Suppressor macrophage treated with lipopolysaccharide for 1 hour (primary cell): ENCODE results near the gene NSD2.
A peak's percentile ranks its signal among the peaks of the same experiment; 100 is the strongest.
"Not testable (repeated sequence)": the region's sequence is repeated elsewhere in the genome, so short reads cannot be mapped to it uniquely, and the experiment has no call there.

Experiments
- DNase-seq, 3 donors: peaks; one replicate each; pipeline ENCODE4 v3.0.0-alpha.2; 2020 to 2022

Gene NSD2

DNA sequence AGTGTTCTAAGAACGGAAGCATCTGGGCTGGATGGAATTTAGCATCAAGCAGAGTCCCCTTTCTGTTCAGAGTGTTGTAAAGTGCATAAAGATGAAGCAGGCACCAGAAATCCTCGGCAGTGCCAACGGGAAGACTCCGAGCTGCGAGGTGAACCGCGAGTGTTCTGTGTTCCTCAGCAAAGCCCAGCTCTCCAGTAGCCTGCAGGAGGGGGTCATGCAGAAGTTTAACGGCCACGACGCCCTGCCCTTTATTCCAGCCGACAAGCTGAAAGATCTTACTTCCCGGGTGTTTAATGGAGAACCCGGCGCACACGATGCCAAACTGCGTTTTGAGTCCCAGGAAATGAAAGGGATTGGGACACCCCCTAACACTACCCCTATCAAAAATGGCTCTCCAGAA lies 29.4 kb downstream of the NSD2 start:
- DNase-seq, result no peak

DNA sequence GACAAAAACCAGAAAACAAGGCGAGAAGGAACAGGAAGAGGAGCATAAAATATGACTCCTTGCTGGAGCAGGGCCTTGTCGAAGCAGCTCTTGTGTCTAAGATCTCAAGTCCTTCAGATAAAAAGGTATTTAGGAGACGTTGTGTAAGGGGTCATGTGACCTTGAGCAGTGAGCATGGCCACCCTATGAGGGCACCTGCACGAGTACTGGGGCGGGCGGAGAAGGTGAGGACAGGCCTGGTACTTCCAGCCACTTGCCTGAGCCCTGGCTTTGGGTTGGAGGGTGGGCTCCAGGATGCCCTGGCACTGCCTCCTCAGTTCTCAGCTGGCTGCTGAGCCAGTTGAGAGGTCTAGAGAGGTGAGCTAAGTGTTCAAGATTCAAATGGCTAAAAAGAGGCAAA lies 29.9 kb downstream of the NSD2 start:
- no peak for DNase-seq

DNA sequence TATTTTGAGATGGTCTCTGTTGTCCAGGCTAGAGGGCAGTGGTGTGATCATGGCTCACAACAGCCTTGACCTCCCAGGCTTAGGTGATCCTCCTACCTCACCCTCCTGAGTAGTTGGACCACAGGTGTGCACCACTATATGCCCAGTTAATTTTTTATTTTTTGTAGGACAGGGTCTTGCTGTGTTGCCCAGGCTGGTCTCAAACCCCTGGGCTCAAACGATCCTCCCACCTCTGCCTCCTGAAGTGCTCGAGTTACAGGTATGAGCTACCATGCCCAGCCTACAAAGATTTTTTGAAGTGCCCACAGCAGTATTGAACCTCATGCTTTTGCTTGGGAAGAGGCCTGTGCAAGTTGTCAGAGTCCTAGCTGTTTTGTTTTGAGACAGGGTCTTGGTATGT lies 31.1 kb downstream of the NSD2 start:
- DNase-seq, result no peak

DNA sequence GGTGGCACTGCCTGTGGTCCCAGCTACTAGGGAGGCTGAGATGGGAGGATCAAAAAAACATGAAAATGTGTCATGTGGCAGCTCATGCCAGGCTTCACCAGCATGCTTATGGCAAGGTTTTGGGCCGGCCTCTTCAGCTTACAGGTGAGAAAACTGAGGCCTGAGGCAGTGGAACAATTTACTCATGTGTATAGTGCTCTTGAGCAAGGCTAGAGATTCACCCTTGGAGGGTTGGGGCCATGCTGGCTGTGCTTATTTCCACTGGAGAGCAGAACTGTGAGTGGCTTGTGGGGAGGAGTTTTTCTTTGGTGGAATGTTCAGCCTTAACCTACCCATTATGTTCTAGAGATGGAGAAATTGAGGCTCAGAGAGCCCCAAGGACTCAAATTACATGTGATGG lies 31.8 kb downstream of the NSD2 start:
- DNase-seq, result no peak

DNA sequence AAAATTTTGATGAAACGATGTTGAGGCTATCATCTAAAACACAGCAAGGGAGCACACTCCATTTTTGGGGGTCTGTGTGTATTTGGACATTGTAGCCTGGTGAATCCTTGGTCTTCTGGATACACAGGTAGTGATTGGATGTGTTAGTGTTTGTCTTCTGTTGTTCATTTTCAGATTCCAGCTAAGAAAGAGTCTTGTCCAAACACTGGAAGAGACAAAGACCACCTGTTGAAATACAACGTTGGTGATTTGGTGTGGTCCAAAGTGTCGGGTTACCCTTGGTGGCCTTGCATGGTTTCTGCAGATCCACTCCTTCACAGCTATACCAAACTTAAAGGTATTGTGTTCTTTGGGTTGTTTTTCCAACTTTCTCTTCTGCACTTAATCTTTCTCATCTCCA lies 32.8 kb downstream of the NSD2 start:
- no peak for DNase-seq

- DNase-seq, result no peak
Measured at GRCh38 chr4:1907848-1908525, 36.8 kb downstream of the NSD2 start.

DNA sequence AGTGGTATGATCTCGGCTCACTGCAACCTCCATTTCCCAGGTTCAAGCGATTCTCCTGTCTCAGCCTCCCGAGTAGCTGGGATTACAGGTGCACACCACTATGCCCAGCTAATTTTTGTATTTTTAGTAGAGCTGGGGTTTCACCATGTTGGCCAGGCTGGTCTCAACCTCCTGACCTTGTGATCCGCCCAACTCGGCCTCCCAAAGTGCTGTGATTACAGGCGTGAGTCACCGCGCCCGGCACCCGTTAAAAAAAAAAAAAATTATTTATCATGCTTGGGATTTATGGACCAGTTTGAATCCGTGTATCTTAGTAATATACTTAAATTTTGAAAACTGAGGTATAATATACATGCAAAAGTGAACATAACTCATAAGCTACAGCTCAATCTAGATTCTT lies 38.5 kb downstream of the NSD2 start:
- DNase-seq, result not testable (repeated sequence)

DNA sequence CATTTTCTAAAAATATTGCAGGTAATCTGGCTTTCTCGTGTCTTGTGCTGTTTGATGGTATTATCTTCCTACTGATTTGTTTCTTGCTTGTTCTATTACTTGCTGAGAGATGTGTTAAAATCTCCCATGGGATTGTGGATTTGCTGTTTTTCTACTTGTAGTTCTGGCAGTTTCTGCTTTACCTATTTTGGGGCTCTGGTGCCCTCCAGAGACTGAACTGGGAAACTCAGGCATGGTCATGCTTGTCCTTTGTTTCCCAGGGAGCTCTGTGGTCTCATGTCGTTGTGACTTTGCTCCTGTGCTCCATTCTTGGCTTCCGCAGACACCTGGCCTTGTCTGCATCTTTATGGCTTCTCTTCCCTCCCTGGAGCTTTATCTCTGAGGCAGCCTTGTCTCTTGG lies 39.5 kb downstream of the NSD2 start:
- peak; percentile 35 to 50 (median 42) for DNase-seq

GRCh38 chr4:1911316-1911715 lies 40.1 kb downstream of the NSD2 start:
- DNase-seq, result not testable (repeated sequence)

- DNase-seq, result no peak
Measured at GRCh38 chr4:1922821-1923220, 51.6 kb downstream of the NSD2 start.

DNA sequence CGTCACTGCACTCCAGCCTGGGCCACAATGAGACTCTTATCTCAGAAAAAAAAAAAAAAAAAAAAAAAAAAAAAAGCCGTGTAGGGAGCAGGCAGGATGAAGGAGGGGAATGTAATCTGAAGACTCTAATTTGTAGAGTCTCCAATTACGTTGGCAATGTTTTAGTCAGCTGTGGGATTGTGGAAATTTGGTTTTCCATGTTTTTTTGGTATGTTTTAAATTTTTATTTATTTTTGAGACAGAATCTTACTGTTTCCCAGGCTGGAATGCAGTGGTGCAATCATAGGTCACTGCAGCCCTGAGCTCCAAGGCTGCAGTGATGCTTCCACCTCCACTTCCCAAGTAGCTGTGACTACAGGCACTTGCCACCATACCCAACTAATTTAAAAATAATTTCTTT lies 56.5 kb downstream of the NSD2 start:
- no peak for DNase-seq

GRCh38 chr4:1928356-1929239 lies 57.4 kb downstream of the NSD2 start:
- DNase-seq, result peak; percentile 63 to 70 (median 64)

- DNase-seq, result no peak
Measured at GRCh38 chr4:1932736-1933135, 61.5 kb downstream of the NSD2 start.

DNA sequence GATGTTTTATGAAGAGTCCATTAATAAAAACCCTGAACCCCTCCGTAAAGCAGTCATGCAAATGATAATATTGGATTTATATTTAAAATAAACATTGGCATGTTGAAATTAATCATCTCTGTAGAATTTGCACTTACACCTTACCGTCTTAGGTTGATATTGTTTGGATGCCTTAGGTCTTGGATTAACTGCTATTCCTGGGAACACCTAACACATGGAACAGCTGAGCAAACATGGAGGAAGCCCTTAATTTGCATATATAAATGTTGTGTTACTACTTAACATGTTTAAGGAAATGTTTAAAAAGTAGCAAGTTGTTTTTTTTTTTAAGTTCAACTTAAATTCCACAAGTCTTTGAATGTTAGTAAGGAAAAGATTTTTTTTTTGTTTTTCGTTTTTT lies 62.5 kb downstream of the NSD2 start:
- DNase-seq, result no peak

GRCh38 chr4:1937550-1937949 lies 66.4 kb downstream of the NSD2 start:
- DNase-seq, result no peak

GRCh38 chr4:1938027-1938426 lies 66.8 kb downstream of the NSD2 start:
- peak; percentile 14 to 37 (median 27) for DNase-seq

DNA sequence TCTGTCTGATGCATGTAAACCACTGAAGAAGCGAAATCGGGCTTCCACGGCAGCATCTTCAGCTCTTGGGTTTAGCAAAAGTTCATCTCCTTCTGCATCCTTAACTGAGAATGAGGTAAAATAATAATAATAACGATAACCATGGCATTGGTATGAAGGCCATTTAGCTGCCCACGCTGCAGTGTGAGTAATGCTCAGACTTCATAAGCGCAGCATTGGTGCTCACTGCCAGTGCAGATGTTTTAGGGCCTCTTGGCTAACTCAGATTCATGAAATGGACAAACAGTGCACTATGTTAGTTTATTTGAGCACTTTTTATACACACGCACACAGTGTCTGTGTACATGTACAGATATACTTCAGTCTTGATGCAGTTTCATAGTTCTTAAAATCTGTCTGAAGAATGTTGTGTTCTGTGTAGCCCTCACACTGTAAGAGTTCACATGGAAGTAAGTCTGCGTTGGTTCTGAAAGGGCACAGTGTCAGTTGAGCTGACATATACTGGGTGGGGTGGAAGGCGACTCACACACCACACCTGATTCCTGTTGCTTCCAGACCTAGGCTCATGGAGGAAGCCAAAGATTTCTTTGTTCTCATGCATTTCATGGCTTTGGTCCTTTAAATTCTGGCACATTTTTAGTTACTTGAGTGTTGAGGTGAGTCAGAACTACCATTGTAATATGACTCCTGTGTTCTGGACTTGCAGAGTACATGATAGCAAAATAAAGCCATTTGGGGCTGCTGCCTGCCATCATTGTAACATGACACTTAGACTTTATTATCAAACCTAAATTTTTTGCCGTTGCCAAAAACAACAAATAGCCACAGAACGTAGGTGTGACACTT lies 68.7 kb downstream of the NSD2 start:
- no peak for DNase-seq

GRCh38 chr4:1940566-1940965 lies 69.4 kb downstream of the NSD2 start:
- DNase-seq, result no peak

DNA sequence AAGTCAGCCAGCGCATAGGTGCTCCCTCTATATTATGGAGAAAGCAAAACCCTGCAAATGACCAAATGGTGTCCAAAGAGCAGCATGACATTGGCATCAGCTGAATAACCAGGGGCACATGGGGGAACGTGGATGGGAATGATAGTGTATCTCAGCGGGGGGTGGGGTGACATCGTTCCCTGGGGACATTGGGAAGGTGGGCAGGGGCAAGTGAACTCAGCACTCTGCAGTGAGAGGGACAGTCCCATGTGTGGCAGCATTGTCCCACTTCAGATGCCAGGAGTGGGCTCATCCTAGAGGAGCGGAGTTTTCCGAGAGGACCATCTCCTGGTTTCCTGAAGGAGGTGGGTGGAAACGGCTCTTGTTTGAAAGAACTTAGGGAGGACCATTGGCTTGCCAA lies 72.7 kb downstream of the NSD2 start:
- no peak for DNase-seq

DNA sequence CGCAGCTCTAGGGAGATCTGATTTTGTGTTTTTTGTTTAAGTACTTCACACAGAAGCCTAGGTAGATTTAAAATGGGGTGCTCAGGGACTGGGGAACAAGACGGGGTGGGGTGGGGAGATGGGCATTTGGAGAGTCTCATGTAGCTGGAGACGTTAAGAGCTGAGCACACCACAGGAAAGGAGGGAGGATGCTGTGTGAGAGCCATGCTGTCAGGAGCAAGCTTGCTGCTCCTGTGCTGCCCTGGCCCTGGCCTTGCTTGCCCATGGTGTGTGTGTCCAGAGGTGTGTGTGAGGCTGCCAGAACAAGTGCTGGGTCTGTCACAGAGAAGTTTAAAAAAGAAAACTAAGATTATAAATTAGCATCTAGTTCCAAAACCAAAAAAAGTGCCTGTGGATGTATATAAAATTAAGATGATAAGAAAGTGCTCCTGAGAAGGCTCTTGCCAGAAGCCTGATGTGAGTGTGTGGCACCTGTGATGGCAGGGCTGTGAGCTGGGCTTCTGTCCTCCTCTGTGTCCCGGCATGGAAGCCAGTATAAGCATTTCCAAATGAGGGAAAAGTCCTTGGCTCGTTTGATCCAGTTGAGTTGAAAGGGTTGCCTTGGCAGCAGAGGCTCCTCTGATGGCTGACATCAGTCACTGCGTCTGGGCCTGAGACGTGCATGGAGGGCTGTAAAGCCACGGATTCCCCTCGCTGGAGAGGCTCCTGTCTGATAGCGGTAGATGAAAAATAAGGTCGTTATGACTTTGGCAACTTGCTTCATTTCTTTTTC lies 74.1 kb downstream of the NSD2 start:
- no peak for DNase-seq

- DNase-seq, result no peak
Measured at GRCh38 chr4:1945912-1946311, 74.7 kb downstream of the NSD2 start.

GRCh38 chr4:1948232-1948631 lies 77.0 kb downstream of the NSD2 start:
- DNase-seq, result no peak
